ENCODE data around the gene LARP4. TPM values are rescaled to one million over a fixed set of nuclear protein-coding genes. Genes with fewer than 3 reads are reported as not detected.

The LARP4 gene
- total RNA-seq, 1 experiment from 2014 or later, result 35.1 TPM

- no peaks in the 10 kb centered on the region for H3K9me3 ChIP-seq (ENCODE audit: low read length)
- H3K27me3 ChIP-seq (ENCODE audit: low read length), result no peaks in the 10 kb centered on the region
- no peak overlapping the region for H3K4me3 ChIP-seq (ENCODE audit: low read length)
- peaks cover 100% of the 10 kb centered on the region for H3K79me2 ChIP-seq (ENCODE audit: low read length)
- H3K9ac ChIP-seq (ENCODE audit: low read length), result no peak overlapping the region
- no TSS peak for BruUV-seq (replicated peaks)
- no peak overlapping the region for H3K4me2 ChIP-seq (ENCODE audit: low read length)
- H3K36me3 ChIP-seq (ENCODE audit: low read depth, low read length), result peaks cover 27% of the 10 kb centered on the region; the same call in 1 of the 2 replicates
- ATAC-seq (no peak), DNase-seq (no peak)
- intact Hi-C loops (cut with micrococcal nuclease), result no loop called here
- CTCF ChIA-PET, result no interaction called here
- H3F3A ChIP-seq (ENCODE audit: low read length, unreplicated experiment), result no peaks in the 10 kb centered on the region
- no peaks in the 10 kb centered on the region for H3K4me1 ChIP-seq (ENCODE audit: insufficient read depth, low read length)
- peaks cover 51% of the 10 kb centered on the region for H4K20me1 ChIP-seq (ENCODE audit: low read length)
- no peak overlapping the region for H2AFZ ChIP-seq (ENCODE audit: low read length)
- TF ChIP-seq EZH2phosphoT487 (IDR thresholded peaks at IDR 0.05; ENCODE audit: borderline replicate concordance, low read length) (no peak), CTCF (conservative IDR thresholded peaks at IDR 0.05; ENCODE audit: low read depth, low read length) (no peak), EZH2 (IDR thresholded peaks at IDR 0.05; ENCODE audit: low read length, unreplicated experiment) (no peak)
- no peaks in the 10 kb centered on the region for H3K9me2 ChIP-seq (replicated peaks; ENCODE audit: low read length)
- POLR2A ChIA-PET (ENCODE audit: unreplicated experiment), result no interaction called here
- H3K27ac ChIP-seq (ENCODE audit: low read length), result no peak overlapping the region
Measured at GRCh38 chr12:50411051-50411660, 10.5 kb downstream of the LARP4 start.

- CTCF ChIA-PET, result interaction anchor here (0.6 kb wide), 1 partner anchor 194 kb away, joined by 4 read pairs; no protein-coding TSS in a partner anchor
- TF ChIP-seq EZH2 (IDR thresholded peaks at IDR 0.05; ENCODE audit: low read length, unreplicated experiment) (no peak), EZH2phosphoT487 (IDR thresholded peaks at IDR 0.05; ENCODE audit: borderline replicate concordance, low read length) (no peak), CTCF (conservative IDR thresholded peaks at IDR 0.05; ENCODE audit: low read depth, low read length) (no peak)
- Histone ChIP-seq H3K4me2 (ENCODE audit: low read length) (no peak overlapping the region), H3K9me2 (replicated peaks; ENCODE audit: low read length) (no peaks in the 10 kb centered on the region), H3K9me3 (ENCODE audit: low read length) (no peaks in the 10 kb centered on the region), H3K9ac (ENCODE audit: low read length) (no peak overlapping the region), H3F3A (ENCODE audit: low read length, unreplicated experiment) (peaks cover 10% of the 10 kb centered on the region), H3K27me3 (ENCODE audit: low read length) (no peaks in the 10 kb centered on the region), H3K4me3 (ENCODE audit: low read length) (no peak overlapping the region), H4K20me1 (ENCODE audit: low read length) (peaks cover 54% of the 10 kb centered on the region), H3K4me1 (ENCODE audit: insufficient read depth, low read length) (no peaks in the 10 kb centered on the region), H3K79me2 (ENCODE audit: low read length) (peaks cover 100% of the 10 kb centered on the region), H3K36me3 (ENCODE audit: low read depth, low read length) (peaks cover 36% of the 10 kb centered on the region; the same call in 1 of the 2 replicates), H2AFZ (ENCODE audit: low read length) (no peak overlapping the region), H3K27ac (ENCODE audit: low read length) (no peak overlapping the region)
- intact Hi-C loops (cut with micrococcal nuclease), result no loop called here
- POLR2A ChIA-PET (ENCODE audit: unreplicated experiment), result no interaction called here
- ATAC-seq (no peak), DNase-seq (no peak)
- no TSS peak for BruUV-seq (replicated peaks)
Measured at GRCh38 chr12:50415899-50416479, 15.3 kb downstream of the LARP4 start.

Measured in PC-3 (cell line).